Stimulated activated CD8-positive, alpha-beta memory T cell treated with anti-CD3 and anti-CD28 coated beads, Interleukin-12 subunit alpha, Interleukin-12 subunit beta, amount 100 ng/mL, for 4 hours (primary cell): ENCODE results near the gene KDSR.

Source experiments
- DNase-seq: peaks from one replicate; pipeline ENCODE4 v3.0.0-alpha.2; 2020; ENCODE audit warnings: low read depth

KDSR gene

GRCh38 chr18:63303547-63303946 lies 63.5 kb downstream of the KDSR start:
- DNase-seq = no peak

GRCh38 chr18:63302636-63303405 lies 64.2 kb downstream of the KDSR start:
- no peak for DNase-seq

- no peak for DNase-seq
Observed at GRCh38 chr18:63302220-63302619, 64.8 kb downstream of the KDSR start.

GRCh38 chr18:63301434-63301833 lies 65.6 kb downstream of the KDSR start:
- DNase-seq = no peak

DNA sequence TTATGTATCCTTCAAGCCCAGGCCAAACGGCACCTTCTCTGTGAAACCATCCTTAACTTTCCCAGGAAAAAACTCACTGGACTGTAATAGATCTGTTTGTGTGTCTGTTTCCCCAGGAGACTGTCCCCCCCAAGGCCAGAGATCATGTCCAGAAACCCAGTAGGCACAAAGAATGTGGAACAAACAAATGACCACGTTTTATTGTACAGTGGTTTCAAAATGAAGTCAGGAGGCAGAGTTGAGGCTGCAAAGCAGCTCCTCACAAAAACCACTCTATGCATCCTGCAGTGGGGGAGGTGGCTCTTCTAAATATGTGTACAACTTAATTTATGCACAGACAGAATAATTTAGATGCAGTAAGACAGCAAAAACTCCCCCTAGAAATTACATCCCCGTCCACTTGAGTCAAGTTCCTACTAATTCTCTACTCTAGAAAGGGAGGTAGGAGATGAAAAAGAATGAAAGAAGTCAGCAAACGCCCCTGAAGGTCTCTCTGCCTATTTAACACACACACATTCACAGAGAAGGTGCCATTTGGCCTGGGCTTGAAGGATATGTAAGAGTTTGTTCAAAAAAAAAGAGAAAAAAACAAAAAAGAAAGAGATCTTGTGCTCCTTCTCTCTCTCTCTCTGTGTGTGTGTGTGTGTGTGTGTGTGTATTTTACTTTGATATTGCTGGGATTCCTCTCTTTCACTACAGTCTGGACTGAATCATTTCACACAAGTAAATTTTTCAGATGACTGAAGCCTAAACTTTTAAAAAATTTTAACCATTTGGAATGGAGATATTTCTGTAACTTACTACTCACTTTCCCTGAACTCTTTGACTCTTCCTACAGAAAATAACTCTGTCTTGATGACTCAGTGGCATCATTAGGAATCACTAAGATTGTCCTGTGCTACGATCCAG lies 66.9 kb downstream of the KDSR start:
- no peak for DNase-seq

- DNase-seq = no peak
Observed at GRCh38 chr18:63298400-63299365, 68.3 kb downstream of the KDSR start.

DNA sequence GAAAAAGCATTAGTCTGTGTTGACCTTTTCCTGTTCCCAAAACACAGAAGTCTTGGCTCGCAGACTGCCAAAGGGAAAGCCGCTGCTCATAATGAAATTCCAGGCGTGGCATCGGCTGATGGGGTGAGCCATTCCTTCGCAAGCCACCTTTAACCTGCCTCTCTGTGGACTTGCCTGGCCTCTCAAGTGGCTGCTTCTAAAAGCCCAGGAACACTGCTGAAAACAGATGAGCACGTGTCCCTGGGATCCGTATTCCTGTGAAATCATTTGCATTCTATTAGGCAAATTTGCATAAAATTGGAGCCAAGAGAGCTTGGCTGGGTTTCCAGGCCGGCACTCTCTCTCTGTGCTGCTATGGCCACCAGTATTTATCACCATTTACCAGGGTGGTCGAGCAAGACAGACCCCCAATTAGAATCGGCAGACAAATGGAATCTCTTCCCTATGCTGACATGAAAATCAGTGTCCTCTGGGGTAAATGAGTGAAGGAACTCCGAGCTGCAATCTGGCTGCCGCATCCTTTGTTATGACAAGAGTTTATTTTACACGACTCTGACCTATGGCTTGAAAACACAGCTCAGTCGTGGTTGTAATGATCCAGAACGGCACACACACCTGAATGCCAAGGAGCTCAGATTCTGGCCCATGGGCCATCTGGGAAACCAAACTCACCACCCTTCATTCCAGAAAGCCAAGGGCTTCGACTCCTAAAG lies 69.2 kb downstream of the KDSR start:
- DNase-seq = no peak

DNA sequence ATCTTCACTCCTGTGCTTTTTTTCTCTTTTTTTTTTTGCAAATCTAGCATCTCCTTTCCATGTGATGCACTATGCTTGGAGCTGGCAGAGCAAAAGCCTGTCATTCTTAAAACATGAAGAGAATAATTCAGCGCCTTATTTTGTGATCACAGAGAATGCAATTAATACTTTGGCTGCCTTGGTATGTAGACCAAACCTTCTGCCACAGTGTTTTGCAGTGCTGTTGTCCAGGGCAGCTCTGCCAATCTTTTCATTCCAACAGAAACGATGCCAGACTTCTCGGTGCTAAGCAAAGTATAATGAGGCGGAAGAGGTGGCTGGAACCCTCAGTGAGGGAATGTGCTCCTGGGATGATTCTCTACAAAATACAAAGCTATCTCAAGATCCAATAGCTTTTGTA lies 73.1 kb downstream of the KDSR start:
- DNase-seq = no peak

DNA sequence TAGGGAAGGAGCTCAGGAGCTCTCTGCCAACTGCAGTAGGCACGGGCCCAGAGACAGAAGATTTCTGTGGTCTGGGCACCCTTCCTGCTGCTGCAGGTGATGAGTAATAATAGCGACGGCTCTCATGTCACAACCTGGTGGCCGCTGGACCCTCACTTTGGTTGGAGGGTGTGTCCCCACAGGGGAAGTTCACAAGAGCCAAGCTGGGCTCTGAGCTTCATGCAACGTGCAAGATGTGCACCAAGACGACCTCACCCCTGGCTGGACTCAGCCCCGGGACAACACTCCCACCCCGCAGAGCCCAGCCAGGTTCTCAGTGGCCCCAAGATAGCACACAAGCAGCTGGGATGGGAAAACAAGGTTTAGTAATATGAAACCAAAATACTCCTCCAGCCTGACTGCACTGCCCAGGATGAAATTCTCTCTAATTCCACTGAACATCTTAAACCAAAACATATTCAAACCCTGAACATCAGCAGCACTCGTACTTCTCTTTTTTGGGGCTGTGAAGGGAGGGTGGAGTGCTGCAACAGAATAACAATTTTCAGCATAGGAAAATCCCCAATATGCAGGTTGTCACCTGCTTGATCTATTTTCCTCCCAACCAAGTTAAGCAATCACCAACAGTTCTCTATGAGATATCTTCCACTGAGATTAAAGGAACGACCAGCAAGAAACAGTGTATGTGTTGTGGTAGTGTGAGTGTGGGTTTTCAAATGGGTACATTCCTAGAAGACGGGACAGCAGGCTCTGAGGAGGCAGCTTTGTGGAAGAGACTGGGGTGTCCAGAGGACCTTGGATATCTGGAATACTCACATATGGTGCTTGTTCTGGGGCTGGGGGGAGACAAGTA lies 73.9 kb downstream of the KDSR start:
- no peak for DNase-seq

- DNase-seq = no peak
Observed at GRCh38 chr18:63291278-63291677, 75.7 kb downstream of the KDSR start.

GRCh38 chr18:63290821-63291200 lies 76.2 kb downstream of the KDSR start:
- no peak for DNase-seq

GRCh38 chr18:63290166-63290820 lies 76.7 kb downstream of the KDSR start:
- DNase-seq = no peak

DNA sequence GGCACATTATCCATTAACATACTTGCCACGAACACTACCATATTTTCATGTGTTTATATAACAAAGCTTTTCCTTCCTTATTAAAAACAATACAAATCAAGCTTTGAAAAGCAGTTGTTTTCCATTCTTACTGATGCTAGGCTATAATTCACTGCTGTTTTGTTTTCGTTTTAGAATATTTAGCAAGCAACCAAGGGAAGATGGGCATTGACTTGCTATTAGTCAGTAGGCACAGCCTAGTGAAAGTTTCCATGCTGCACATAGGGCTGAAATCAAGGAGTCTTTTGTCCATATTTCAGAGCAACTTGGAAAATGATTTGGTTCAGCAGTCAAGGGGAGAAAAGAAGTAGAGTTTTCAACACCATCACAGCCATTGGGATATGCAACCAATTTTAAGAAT lies 78.7 kb downstream of the KDSR start:
- DNase-seq = no peak

DNA sequence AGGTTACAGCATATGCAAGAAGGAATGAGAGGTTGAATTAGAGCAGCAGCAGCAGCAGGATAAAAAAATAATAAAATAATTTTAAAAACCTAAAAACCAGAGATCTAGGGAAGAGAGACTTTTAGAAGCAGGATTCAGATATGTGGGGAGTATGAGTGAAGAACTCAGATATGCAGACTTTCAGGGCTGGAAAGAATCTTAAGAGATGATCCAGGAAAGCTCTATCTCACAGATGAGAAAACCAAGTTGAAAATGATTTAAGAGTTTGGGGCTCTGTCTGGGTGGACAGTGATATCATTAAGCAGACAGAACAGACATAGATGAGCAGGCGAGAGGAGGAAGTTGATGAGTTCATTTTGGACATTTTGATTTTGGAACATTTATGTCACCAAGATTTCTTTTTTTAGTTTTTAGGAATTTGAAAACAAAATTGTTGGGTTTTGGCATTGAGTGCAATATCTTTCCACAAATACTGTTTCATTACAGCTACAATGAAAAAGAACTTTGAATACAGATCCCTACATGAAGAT lies 79.2 kb downstream of the KDSR start:
- DNase-seq = no peak

GRCh38 chr18:63286926-63287325 lies 80.1 kb downstream of the KDSR start:
- DNase-seq = no peak

- no peak for DNase-seq
Observed at GRCh38 chr18:63284827-63285733, 81.9 kb downstream of the KDSR start.

DNA sequence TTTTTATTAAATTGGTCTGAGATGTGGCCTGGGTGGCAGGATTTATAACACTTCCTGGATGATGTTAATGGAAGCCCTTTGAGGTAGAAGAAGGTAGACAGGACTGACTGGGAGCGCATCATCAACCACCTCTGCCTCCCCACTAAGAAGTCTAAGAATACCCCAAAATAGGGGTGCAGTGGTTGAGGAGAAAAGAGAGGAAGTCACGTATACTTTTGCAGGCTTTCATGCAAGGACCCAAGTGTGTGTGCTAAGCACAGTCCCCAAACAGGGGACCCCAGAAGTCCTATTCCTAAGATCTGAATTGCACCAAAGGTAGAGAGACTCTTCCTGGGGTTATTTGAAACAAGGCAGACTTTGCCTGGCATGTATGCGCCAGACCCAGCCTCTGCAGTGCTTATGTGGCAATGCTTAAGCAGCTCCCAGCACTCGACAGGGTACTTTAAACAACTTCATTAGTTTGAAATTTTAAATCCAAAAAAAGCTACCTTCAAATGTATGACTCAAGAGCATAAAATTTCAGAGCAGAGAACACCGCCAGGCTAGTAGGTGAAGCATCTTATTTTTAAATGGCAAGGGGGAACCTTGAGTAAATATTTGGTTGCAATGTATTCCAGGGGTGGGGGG lies 82.7 kb downstream of the KDSR start:
- no peak for DNase-seq
